GM23248 (cell line): ENCODE results near the gene DCDC2.

Experiments
- EZH2 ChIP-seq: fragments of 200-600 bp; sonication (generic); IDR thresholded peaks from 2 replicates; pipeline ENCODE4 v1.6.1; 2018; ENCODE audit warnings: antibody characterized with exemption, mild to moderate bottlenecking; ENCODE audit not compliant: insufficient read depth, poor library complexity, severe bottlenecking
- EZH2phosphoT487 ChIP-seq: fragments of 200-600 bp; sonication (generic); IDR thresholded peaks from 2 replicates; pipeline ENCODE4 v1.6.1; 2018; ENCODE audit warnings: antibody characterized with exemption, moderate library complexity, mild to moderate bottlenecking, low read depth; ENCODE audit not compliant: insufficient read depth

GRCh38 chr6:24272148-24272547 is 85.7 kb downstream of the DCDC2 start:
- TF ChIP-seq EZH2phosphoT487 = no peak
- no peak for TF ChIP-seq EZH2
